NCI-H146 treated with DMSO at 0.1 percent for 48 hours (cell line): ENCODE measurements around the gene CLTB.
"Not testable (repeated sequence)": the region's sequence is repeated elsewhere in the genome, so short reads cannot be mapped to it uniquely, and the experiment has no call there.

Source experiments
- DNase-seq: peaks from one replicate; lab custom pipeline; 2025; ENCODE audit not compliant: unreplicated experiment; lab: John Stamatoyannopoulos, UW

Gene CLTB

GRCh38 chr5:176415952-176416924 lies at the start of gene CLTB:
TSS of gene CLTB (minus strand) at chr5:176416539. CDS start at chr5:176416363, 176 bp downstream.
- peak; percentile 65 for DNase-seq

- no peak for DNase-seq
Measured at GRCh38 chr5:176463113-176463764, 46.9 kb upstream of the CLTB start.

- DNase-seq, result no peak
Measured at GRCh38 chr5:176461349-176461748, 45.0 kb upstream of the CLTB start.

GRCh38 chr5:176458904-176459561 lies 42.7 kb upstream of the CLTB start:
- DNase-seq, result no peak

- DNase-seq, result no peak
Measured at GRCh38 chr5:176454724-176455394, 38.5 kb upstream of the CLTB start.

- no peak for DNase-seq
Measured at GRCh38 chr5:176450077-176450476, 33.7 kb upstream of the CLTB start.

- DNase-seq, result peak; percentile 70
Measured at GRCh38 chr5:176447978-176448608, 31.8 kb upstream of the CLTB start, which contains the start of gene FAF2. TSS of gene FAF2 (plus strand) at chr5:176448385. CDS start at chr5:176448408, 23 bp downstream.

- no peak for DNase-seq
Measured at GRCh38 chr5:176447591-176447977, 31.2 kb upstream of the CLTB start.

- DNase-seq, result no peak
Measured at GRCh38 chr5:176446884-176447590, 30.7 kb upstream of the CLTB start.

- no peak for DNase-seq
Measured at GRCh38 chr5:176446028-176446665, 29.8 kb upstream of the CLTB start.

- DNase-seq, result no peak
Measured at GRCh38 chr5:176444742-176445141, 28.4 kb upstream of the CLTB start.

GRCh38 chr5:176442911-176443310 lies 26.6 kb upstream of the CLTB start:
- DNase-seq, result not testable (repeated sequence)

GRCh38 chr5:176441921-176442323 lies 25.6 kb upstream of the CLTB start:
- DNase-seq, result peak; percentile 5

GRCh38 chr5:176440927-176441706 lies 24.8 kb upstream of the CLTB start:
- no peak for DNase-seq

- DNase-seq, result no peak
Measured at GRCh38 chr5:176438959-176439757, 22.8 kb upstream of the CLTB start.

GRCh38 chr5:176436656-176437055 lies 20.3 kb upstream of the CLTB start:
- no peak for DNase-seq

GRCh38 chr5:176432707-176433106 lies 16.4 kb upstream of the CLTB start:
- DNase-seq, result no peak

GRCh38 chr5:176429972-176430371 lies 13.6 kb upstream of the CLTB start:
- no peak for DNase-seq
